RPMI7951 (cell line): ENCODE data around the gene ABHD16B. TPM values are rescaled to one million over a fixed set of nuclear protein-coding genes. Genes with fewer than 3 reads are reported as not detected.

ENCODE experiments used
- DNase-seq: peaks from one replicate; pipeline ENCODE4 v3.0.0-alpha.2; 2012; ENCODE audit warnings: low read depth
- total RNA-seq: library from RNA; depleted of rRNA; stranded (reverse); fragments of >200 nt; shearing (Covaris generic); gene quantifications from 2 replicates; pipeline ENCODE4 v1.2.3, GENCODE V29; 2014; rRNA removed

ABHD16B gene
- not detected in 2 replicates for total RNA-seq

DNA sequence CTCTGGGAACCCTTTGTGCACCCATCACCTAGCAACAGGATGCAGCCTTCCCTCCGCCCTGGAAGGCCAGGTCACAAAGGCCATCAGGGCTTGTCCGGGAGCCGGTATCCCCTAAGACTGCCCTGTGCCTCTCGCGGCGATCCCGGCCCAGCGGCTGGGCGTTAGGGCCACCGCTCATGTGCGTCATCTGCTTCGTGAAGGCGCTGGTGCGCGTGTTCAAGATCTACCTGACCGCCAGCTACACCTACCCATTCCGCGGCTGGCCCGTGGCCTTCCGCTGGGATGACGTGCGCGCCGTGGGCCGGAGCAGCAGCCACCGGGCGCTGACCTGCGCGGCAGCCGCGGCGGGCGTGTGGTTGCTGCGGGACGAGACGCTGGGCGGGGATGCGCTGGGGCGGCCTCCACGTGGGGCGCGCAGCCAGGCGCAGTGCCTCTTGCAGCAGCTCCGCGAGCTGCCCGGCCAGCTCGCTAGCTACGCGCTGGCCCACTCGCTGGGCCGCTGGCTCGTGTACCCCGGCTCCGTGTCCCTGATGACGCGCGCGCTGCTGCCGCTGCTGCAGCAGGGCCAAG, at the start of gene ABHD16B:
Gene ABHD16B, plus strand, starts transcription at position 134 of the 570 bp plus-strand sequence. Its CDS starts 43 bp downstream, at position 177.
- DNase-seq: no peak

GRCh38 chr20:63814891-63815614, 46.2 kb upstream of the ABHD16B start:
- DNase-seq: no peak

GRCh38 chr20:63815615-63816253, 45.6 kb upstream of the ABHD16B start:
- no peak for DNase-seq

- DNase-seq: peak; percentile 76
These were observed 41.9 kb upstream of the ABHD16B start for GRCh38 chr20:63819224-63819921.

DNA sequence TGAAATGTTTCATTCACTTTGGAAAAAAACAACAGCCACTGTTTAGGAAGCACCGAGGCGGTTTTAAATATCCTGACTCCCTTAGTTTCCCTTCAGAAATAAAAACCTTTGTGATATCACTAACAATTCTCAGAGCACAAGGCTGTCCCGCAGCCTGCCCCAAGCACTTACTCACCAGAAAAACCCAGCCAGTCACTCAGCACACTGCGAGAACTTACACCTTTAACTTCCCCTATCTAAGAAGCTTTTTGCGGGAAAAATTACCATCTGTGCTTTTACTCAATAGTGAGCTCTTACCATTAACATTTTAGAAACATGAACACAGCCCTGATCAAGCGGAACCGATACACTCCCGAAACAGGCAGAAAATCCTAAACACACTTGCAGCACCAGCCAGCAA, 39.5 kb upstream of the ABHD16B start:
- no peak for DNase-seq

DNA sequence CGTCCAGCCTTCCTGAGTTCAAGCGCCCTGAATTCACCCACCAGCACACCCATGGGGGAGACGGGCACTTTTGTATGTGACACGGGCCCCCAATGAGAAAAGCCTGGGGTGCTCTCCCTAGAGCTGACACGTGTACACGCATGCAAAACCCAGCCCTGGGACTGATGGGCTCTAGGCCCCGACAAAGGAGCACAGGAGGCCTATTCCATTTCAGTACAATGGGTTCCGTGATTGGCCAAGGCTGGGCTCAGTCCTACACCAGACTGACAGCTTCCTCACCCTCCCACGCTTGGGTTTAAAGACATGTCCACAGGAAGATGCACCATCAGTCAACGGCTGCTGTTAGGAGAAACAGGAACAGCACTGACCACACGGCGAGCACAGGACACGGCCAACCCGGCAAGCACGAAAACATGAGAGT, 39.0 kb upstream of the ABHD16B start:
- no peak for DNase-seq

GRCh38 chr20:63823691-63824311, 37.5 kb upstream of the ABHD16B start:
- no peak for DNase-seq

DNA sequence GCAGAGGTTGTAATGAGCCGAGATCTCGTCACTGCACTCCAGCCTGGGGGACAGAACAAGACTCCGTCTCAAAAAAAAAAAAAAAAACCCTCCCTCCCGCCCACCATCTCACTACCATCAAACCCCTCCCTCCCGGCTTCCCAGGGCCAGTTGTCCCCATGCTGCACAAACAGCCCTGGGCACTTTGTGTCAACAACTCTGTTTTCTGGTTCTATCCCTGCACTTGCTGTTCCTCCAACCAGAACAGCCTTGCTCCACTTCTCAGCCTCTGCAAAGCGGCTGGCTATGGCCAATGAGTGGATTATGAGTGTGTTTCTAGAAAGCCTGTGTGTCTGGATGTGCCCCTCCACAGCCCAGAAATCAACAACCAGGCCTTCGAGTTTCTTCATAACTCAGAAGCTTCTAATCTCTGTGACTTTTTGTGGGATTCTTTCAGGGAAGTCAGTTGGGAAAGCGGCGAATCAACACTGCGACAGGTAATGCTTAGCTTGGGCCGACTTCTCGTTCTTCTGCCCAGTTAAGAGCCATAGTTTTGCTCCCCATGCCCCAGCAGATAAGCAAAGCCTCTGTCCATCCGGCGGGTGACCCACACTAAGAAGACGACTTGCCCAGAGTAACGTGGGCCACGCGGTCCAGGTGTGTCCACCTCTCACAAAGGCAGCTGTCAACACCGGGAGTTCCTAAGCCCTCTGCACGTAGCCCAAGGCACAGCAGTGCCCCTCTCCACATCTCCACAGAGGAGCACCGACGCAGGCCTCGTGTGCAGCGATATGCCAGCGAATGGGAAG, 35.8 kb upstream of the ABHD16B start:
- no peak for DNase-seq

DNA sequence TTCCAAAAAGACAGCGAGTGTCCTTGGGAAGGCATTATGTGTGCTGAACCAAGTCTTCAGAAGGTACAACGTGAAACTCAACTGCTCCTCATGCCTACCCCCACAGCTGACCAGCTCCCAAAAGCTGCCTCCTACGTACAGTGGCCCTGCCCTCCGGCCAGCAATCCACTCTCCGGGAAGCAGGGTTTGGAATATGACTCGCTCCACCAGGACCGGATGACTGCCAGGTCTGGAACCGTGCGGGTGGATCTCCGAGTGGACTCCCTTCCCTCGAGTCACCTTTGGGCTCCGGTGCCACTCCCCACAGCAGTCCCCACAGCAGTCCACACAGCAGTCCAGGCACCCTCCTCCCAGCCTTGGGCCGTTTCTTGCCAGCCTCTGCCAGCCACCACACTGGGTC, 34.5 kb upstream of the ABHD16B start:
- peak; percentile 53 for DNase-seq

DNA sequence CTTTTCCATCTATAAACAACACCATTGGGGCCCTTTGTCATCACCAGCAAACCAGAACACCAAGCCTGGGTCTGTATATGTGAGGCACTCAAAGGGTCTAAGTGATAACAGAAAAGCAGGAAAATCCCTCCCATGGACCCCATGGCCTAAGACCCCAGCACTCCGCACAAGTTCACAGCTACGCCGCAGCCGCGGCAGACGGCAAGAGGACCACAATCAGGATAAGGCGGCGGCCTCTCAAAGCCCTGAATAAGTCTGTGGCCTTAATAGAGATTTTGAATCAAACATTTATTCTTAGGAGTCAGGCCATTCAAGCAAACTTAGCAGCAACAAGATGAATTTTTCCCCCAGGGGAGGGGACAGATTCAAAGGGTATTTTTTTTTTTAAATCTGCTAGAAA, 33.2 kb upstream of the ABHD16B start:
- DNase-seq: no peak

DNA sequence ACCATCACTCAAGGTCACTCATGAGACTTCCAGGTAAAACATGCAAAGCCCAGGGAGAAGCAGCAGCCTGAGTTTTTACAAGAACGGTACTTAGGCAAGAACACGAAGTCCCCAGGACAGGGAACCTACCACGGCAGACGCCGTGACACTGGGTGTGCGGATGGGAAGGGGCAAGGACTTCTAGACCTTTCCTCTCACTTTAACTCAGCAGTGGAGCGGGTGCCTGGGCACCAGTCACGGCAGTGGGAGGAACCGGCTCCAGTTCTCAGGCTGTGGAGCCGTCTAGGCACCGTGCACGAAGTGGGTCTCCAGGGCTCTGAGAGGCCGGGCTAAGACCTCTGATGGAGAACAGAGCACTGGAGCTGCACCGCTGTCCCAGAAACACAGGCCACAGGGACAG, 32.8 kb upstream of the ABHD16B start:
- DNase-seq: no peak

GRCh38 chr20:63828951-63829350, 32.3 kb upstream of the ABHD16B start:
- no peak for DNase-seq

DNA sequence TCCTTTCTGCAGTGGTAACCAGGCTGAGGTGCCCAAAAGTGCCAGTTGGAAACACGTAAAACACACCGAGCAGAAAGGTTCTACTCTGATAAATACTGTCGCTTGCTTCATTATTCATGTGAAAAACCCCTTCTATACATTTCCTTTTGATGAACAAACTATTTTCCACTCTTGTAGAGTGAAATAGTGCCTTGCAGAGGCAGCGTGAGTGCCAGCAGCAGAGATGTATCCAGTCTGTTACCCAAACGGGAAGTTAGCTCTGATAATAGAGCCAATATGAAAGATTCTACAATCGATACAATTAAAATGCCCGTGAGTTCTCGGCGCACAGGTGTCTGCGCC, 31.7 kb upstream of the ABHD16B start:
- no peak for DNase-seq

DNA sequence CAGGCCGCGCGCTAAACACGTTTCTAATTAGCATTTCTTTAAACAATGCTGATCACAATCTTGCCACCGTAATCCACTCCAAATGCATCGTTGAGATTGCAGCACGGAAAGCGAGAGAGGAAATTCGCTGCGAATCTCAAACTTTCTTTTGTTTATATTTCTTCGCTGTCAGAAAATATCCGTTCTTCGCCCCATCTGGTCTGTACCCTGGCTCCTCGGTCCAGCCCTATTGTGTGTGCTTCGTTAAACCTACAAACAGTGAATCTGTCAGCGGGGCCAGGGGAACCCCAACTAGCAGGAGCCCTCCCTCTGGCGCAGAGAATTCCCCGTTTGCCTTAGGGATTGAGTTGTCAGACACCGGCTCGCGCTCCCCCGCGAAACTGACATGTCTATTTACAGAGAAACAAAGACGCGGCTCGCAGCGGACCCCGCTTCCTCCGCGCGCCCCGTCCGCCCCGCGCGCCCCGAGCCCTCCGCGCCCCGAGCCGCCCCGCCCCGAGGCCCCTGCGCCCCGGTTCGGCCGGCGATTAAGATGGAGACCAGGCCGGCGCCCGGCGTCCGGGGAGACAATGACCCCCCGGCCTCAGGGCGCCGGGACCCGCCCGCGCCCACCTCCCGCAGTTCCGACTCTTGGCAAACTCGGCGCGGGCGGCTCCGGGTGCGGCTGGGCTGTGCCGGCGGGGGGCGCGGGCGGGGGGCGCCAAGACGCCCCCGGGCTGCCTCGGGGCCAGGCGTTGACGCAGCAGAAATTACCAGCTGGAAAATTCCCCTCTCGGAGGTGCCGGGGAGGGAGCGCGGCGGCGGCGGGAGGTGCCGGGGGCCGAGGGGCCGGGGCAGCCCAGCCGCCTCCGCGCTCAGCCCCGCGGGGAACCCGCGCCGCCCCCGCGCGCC, 31.1 kb upstream of the ABHD16B start:
- no peak for DNase-seq

GRCh38 chr20:63830841-63831588, 30.3 kb upstream of the ABHD16B start, which contains the start of gene ZBTB46:
ZBTB46 (minus strand) TSS chr20:63831264; CDS start chr20:63790757, 40,507 bp downstream.
- peak; percentile 72 for DNase-seq

DNA sequence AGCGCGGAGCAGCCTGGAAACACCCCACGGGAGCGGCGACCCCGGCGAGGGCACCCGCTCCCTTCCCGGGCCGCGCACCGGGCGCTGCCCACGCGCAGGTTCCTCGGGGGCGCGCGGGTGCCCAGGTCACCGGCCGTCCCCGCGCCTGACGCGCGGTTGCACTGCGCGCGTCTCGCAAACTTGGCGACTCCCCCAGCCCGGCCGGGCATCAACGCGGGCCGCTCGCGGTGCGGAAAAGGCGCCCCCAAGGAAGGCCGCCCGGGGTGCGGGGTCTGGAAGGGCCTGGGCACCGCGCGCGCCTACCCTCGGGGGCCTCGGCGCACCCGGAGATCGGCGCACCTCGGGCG, 29.7 kb upstream of the ABHD16B start:
- no peak for DNase-seq

DNA sequence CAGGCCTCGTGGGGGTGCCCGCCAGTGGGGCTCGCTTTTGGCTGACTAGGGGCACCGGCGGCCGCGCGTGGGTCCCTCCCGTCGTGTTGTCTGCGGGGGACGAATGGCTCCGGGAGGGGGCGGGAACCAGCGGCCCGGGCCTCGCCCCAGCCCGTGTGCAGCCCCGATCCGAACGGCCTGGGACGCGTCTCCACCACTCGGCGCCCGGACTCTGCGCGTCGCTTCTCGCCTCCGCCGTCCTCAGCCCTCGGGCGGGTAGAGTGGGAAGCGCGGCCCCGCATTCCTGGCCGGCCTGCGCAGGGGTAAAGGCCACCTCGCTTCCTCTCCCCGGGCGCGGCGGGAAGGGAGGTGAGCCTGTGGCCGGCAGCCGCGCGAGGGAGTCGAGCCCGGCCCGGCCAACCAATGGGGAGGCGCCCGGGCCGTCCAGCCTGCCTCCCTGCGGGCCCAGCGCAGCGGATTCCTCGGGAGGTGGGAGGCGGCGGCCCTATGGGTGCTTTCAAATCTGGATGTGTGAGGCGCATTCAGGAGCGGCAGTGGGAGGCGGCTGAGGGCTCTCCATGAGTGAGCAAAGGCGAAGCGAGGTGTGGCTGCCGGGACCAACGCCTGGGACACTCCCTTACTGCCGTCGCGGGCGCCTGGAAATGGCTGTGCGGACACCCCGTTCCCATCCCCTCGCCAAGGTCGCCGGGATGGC, 29.2 kb upstream of the ABHD16B start:
- peak; percentile 66 for DNase-seq

DNA sequence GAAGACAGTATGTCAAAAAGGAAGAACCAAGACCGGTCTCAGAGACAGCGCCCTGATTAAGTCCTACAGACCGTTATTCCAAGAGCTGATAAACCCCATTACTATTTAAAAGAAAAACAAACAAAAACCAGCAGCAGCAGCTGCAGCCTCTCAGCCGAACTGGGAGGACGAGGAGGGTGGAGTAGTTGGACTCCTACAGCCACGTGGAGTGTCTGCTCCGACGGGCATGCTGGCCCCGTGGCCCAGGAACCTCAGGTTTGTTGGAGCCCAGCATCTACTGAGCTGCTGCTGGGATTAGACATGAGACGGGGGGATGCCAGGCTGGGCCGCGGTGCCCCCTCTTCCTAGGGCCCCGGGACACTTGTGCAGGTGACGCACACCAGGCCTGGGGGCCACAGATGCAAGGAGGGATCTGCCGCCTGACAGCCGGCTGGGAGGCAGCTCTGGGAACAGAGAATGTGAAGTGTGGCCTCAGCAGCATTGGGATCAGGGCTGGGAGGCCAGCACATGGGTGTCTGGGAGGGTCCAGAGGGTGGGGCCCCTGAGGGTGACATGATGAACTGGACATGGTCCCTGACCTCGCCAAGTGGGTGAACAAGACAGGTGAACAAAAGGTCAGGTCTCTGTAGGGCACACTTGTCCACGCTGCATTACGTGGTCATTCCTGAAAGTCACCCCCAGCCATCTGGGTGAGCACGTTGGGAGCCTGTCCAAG, 27.4 kb upstream of the ABHD16B start:
- no peak for DNase-seq
